Lung (tissue), 16 donors: Measurements from ENCODE around the gene WSB2. TPM values are rescaled to one million over a fixed set of nuclear protein-coding genes. Genes with fewer than 3 reads are reported as not detected.

Experiments
- ATAC-seq: fragments of 200-7000 bp; cut with Tn5 transposase; one replicate; pipeline ENCODE4 v1.9.1; 2020; ENCODE audit warnings: moderate number of reproducible peaks; ENCODE audit not compliant: insufficient read depth, low FRiP score
- DNase-seq, 3 donors: peaks; one replicate each; pipeline ENCODE4 v3.0.0-alpha.2; 2013 to 2017
- H3K27ac ChIP-seq, 2 donors: one replicate each; pipeline ENCODE4 v1.5.1; 2013; ENCODE audit warnings: mild to moderate bottlenecking in 2 of 2, moderate library complexity in 2 of 2, control low read depth in 1 of 2, inconsistent platforms in 1 of 2, low read depth in 1 of 2, low read length in 1 of 2
- H3K27me3 ChIP-seq, 3 donors: one replicate each; pipeline ENCODE4 v1.5.1; 2013; ENCODE audit warnings: low read length in 2 of 3; ENCODE audit not compliant: control insufficient read depth in 3 of 3, insufficient read depth in 3 of 3
- H3K36me3 ChIP-seq, 4 donors: one replicate each; pipeline ENCODE4 v1.5.1; 2013; ENCODE audit warnings: low read length in 4 of 4, mild to moderate bottlenecking in 1 of 4, moderate library complexity in 1 of 4; ENCODE audit not compliant: control insufficient read depth in 4 of 4, insufficient read depth in 4 of 4
- H3K4me1 ChIP-seq, 5 donors: one replicate each; pipeline ENCODE4 v1.5.1; 2013; ENCODE audit warnings: low read length in 5 of 5, mild to moderate bottlenecking in 2 of 5, moderate library complexity in 1 of 5; ENCODE audit not compliant: control insufficient read depth in 5 of 5, insufficient read depth in 5 of 5
- H3K4me3 ChIP-seq: one replicate; pipeline ENCODE4 v1.5.1; 2013; ENCODE audit warnings: mild to moderate bottlenecking, control low read depth, moderate library complexity
- H3K9ac ChIP-seq, 2 donors: one replicate each; pipeline ENCODE4 v1.5.1; 2013; ENCODE audit warnings: low read length in 2 of 2, control low read depth in 1 of 2; ENCODE audit not compliant: insufficient read depth in 1 of 2
- H3K9me3 ChIP-seq, 4 donors: one replicate each; pipeline ENCODE4 v1.5.1; 2013; ENCODE audit warnings: low read length in 3 of 4, mild to moderate bottlenecking in 1 of 4, moderate library complexity in 1 of 4; ENCODE audit not compliant: control insufficient read depth in 4 of 4, insufficient read depth in 3 of 4
- WGBS, 2 donors: extraction: QIAGEN DNeasy Blood & Tissue Kit; methylation state at CpG; one replicate each; pipeline ENCODE4 v1.1.7; 2013; 5-methylcytosine and 5-hydroxymethylcytosine counted together
- long read RNA-seq, 5 donors: transcript quantifications; one replicate each; lab custom pipeline, GENCODE V29; 2026
- polyA plus RNA-seq, 2 donors: library from polyadenylated mRNA; stranded (reverse); fragments of 200-250 nt; gene quantifications; one replicate each; pipeline ENCODE4 v1.2.1, GENCODE V29; 2013
- total RNA-seq, 2 donors: library from RNA; depleted of rRNA in 1 of 2; stranded (reverse); fragments of >200 nt in 1 of 2; gene quantifications; one replicate each; pipeline ENCODE4 v1.2.1, GENCODE V29; 2014 to 2021
- TF ChIP-seq, protein P1 (sequence below): IDR thresholded peaks from 2 replicates; pipeline ENCODE4 v1.5.1; 2012; ENCODE audit warnings: mild to moderate bottlenecking; ENCODE audit errors: control extremely low read depth, extremely low read depth
- donor health status: control.
- donor health status: control.
- donor health status: Bipolar disorder and iron deficiency.
- donor health status: healthy.
- donor health status: DM: yes; HTN: yes; CAD: no.

WSB2 gene
- total RNA-seq (10 to 100 TPM; 46.0 to 99.1 TPM), polyA plus RNA-seq (10 to 100 TPM; 49.3 to 57.2 TPM)
- long read RNA-seq, donor 1, transcript WSB2-201 (9 exons, 2,646 nt), result major isoform, 19 of 20 reads
- long read RNA-seq, donor 1, partial matches to known transcripts, result 0 of 20 reads
- long read RNA-seq, donor 1, other reads (novel, unspliced or antisense), result 0 of 20 reads
- long read RNA-seq, donor 2, partial matches to known transcripts, result 0 of 3 reads
- long read RNA-seq, donor 2, other reads (novel, unspliced or antisense), result 0 of 3 reads
- long read RNA-seq, donor 3, transcript WSB2-201 (9 exons, 2,646 nt), result major isoform, 8 of 9 reads
- long read RNA-seq, donor 3, partial matches to known transcripts, result 0 of 9 reads
- long read RNA-seq, donor 3, other reads (novel, unspliced or antisense), result 0 of 9 reads
- long read RNA-seq, donor 4, partial matches to known transcripts, result 0 of 7 reads
- long read RNA-seq, donor 4, other reads (novel, unspliced or antisense), result 0 of 7 reads
- long read RNA-seq, donor 5, transcript WSB2-201 (9 exons, 2,646 nt), result major isoform, 24 of 26 reads
- long read RNA-seq, donor 5, partial matches to known transcripts, result 0 of 26 reads
- long read RNA-seq, donor 5, other reads (novel, unspliced or antisense), result 0 of 26 reads

DNA sequence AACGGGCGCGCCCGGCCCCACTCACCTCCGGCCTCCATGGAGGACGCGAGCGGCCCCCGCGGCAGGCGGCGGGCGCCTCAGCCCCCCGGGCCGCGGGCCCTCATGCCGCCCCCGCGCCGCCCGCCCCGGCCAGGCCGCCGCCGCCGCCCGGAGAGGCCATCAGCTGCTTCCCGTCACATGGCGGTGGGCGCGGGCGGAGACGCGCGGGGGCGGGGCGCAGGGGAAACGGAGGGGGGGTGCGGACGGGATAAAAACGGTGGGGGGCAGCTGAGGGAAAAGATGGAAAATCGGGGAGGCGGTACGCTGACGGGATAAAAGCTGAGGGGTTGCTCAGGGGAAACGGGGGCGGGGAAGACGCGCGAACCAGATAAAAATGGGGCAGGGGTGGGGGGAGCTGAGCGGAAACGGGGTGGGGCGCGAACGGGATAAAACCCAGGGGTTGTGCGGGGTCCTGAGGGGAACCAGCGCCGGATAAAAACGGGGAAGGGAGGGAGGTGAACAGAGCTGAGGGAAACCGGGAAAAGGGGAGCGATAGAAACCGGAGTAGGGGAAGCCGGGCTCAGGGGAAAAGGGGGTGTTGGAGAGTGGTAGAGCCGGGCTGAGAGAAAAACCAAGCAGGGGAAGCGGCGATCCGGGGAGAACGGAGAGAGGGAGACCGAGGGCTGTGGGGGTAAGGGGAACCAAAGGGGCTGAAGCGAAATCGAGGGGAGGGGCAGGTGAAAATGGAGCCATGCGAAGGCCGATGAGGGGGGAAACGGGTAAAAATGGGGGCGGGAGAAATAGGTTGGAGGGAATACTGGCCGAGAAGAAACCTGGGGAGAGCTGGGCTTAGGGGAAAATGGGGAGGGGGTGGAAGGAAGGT lies at the start of gene WSB2:
TSS of gene WSB2 (minus strand) at position 169 of the 862 bp plus-strand sequence. CDS start at position 38, 131 bp downstream.
- WGBS, 2 donors, result 0 to 1% methylated on average over 49 to 76 of the region's 76 CpGs
- Histone ChIP-seq H3K4me1 (peaks cover under 1 to 26% (median 9%) of the 10 kb centered on the region in 5 donors), H3K27ac (peak within 1 kb of the TSS; percentile 94 to 96), H3K4me3 (peak within 1 kb of the TSS; percentile 68), H3K36me3 (no peaks in the 10 kb centered on the region), H3K9me3 (no peaks in the 10 kb centered on the region), H3K27me3 (no peaks in the 10 kb centered on the region), H3K9ac (peak within 1 kb of the TSS; percentile 90 to 94)
- DNase-seq, result peak; percentile 84 to 91 (median 85)
- peak; percentile 70 for ATAC-seq
- TF ChIP-seq, protein P1, sequence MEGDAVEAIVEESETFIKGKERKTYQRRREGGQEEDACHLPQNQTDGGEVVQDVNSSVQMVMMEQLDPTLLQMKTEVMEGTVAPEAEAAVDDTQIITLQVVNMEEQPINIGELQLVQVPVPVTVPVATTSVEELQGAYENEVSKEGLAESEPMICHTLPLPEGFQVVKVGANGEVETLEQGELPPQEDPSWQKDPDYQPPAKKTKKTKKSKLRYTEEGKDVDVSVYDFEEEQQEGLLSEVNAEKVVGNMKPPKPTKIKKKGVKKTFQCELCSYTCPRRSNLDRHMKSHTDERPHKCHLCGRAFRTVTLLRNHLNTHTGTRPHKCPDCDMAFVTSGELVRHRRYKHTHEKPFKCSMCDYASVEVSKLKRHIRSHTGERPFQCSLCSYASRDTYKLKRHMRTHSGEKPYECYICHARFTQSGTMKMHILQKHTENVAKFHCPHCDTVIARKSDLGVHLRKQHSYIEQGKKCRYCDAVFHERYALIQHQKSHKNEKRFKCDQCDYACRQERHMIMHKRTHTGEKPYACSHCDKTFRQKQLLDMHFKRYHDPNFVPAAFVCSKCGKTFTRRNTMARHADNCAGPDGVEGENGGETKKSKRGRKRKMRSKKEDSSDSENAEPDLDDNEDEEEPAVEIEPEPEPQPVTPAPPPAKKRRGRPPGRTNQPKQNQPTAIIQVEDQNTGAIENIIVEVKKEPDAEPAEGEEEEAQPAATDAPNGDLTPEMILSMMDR, result no peak

DNA sequence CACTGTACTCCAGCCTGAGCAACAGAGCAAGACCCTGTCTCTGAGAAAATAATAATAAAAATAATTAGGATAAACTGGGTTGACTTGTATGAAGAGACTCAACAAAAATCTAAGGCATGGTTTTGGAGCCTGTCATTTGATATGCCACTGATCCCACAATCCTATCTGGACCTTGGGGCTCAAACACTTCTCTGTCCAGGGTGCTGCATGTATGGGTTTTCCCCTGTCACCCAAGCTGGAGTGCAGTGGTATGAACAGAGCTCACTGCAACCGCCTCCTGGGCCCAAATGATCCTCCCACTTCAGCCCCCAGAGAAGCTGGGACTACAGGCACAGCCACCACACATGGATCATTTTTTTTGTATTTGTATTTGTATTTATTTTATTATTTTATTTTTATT lies 48.1 kb upstream of the WSB2 start:
- DNase-seq, result peak in 1 of 3 donors; percentile 5
- TF ChIP-seq, protein P1, result no peak
- H3K9ac ChIP-seq, result no peak overlapping the region
- no peak overlapping the region for H3K4me3 ChIP-seq
- H3K36me3 ChIP-seq, result no peaks in the 10 kb centered on the region
- H3K9me3 ChIP-seq, result no peaks in the 10 kb centered on the region
- H3K27me3 ChIP-seq, result no peaks in the 10 kb centered on the region
- no peak for ATAC-seq
- 89 to 100% methylated on average over 1 of the region's 1 CpG for WGBS, 2 donors
- H3K27ac ChIP-seq, result no peak overlapping the region
- peaks cover 0 to 4% (median 0%) of the 10 kb centered on the region in 5 donors for H3K4me1 ChIP-seq

DNA sequence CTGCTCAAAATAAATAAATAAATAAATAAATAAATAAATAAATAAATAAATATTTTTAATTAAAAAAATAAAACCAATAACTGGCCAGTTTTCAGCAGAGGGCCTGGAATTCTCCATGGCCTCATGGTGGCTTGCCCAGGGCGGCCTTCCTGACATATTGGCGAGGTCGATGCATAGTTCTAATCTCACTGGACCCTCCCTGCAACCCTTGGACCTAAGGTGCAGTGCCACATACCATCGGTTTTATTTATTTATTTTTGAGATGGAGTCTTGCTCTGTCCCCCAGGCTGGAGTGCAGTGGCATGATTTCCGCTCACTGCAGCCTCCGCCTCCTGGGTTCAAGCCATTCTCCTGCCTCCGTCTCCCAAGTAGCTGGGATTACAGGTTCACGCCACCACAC lies 46.7 kb upstream of the WSB2 start:
- H3K27ac ChIP-seq, result no peak overlapping the region
- WGBS, 2 donors, result 96 to 98% methylated on average over 8 of the region's 8 CpGs
- TF ChIP-seq, protein P1, result no peak
- H3K9me3 ChIP-seq, result no peaks in the 10 kb centered on the region
- no peak overlapping the region for H3K9ac ChIP-seq
- DNase-seq (no peak), ATAC-seq (no peak)
- H3K4me3 ChIP-seq, result no peak overlapping the region
- H3K27me3 ChIP-seq, result no peaks in the 10 kb centered on the region
- H3K4me1 ChIP-seq, result peaks cover 0 to 7% (median 0%) of the 10 kb centered on the region in 5 donors
- no peaks in the 10 kb centered on the region for H3K36me3 ChIP-seq
